Fibroblast of lung (primary cell): ENCODE measurements around the gene TBC1D22A. TPM values are rescaled to one million over a fixed set of nuclear protein-coding genes. Genes with fewer than 3 reads are reported as not detected.
A peak's percentile ranks its signal among the peaks of the same experiment; 100 is the strongest.

Experiments
- DNase-seq, 2 donors: peaks; one replicate each; pipeline versions ENCODE4 v3.0.0 to v3.0.0-alpha.2; 2010; ENCODE audit warnings: low read depth in 2 of 2
- H2AFZ ChIP-seq: 2 replicates; pipeline ENCODE4 v1.5.1; 2012; ENCODE audit warnings: low read length, control low read depth, inconsistent platforms
- H3K27ac ChIP-seq: 2 replicates; pipeline ENCODE4 v1.5.1; 2011; ENCODE audit warnings: low read length, control low read depth; ENCODE audit not compliant: insufficient read depth
- H3K27me3 ChIP-seq: 2 replicates; pipeline ENCODE4 v1.5.1; 2011; ENCODE audit warnings: mild to moderate bottlenecking, low read length; ENCODE audit not compliant: control insufficient read depth, insufficient read depth
- H3K36me3 ChIP-seq: 2 replicates; pipeline ENCODE4 v1.5.1; 2011; ENCODE audit warnings: low read length; ENCODE audit not compliant: control insufficient read depth, insufficient read depth
- H3K4me1 ChIP-seq: 2 replicates; pipeline ENCODE4 v1.5.1; 2011; ENCODE audit warnings: low read length; ENCODE audit not compliant: control insufficient read depth, insufficient read depth; ENCODE audit errors: extremely low read depth
- H3K4me2 ChIP-seq: 2 replicates; pipeline ENCODE4 v1.5.1; 2011; ENCODE audit warnings: low read length, control low read depth; ENCODE audit not compliant: insufficient read depth; ENCODE audit errors: extremely low read depth
- H3K4me3 ChIP-seq, 4 experiments: fragments of 200-600 bp in 1 of 4; sonication (generic) in 1 of 4; replicated peaks in 1 of 4; 2 replicates each; pipeline ENCODE4 v1.5.1; 2011 to 2016; ENCODE audit warnings: low read length in 4 of 4, low read depth in 3 of 4, mild to moderate bottlenecking in 3 of 4, control low read depth in 2 of 4, inconsistent platforms in 1 of 4, mixed read lengths in 1 of 4; ENCODE audit not compliant: insufficient read depth in 1 of 4; ENCODE audit errors: control extremely low read depth in 1 of 4
- H3K79me2 ChIP-seq: 2 replicates; pipeline ENCODE4 v1.5.1; 2012; ENCODE audit warnings: mild to moderate bottlenecking, low read length, inconsistent platforms; ENCODE audit not compliant: control insufficient read depth, insufficient read depth
- H3K9ac ChIP-seq: 2 replicates; pipeline ENCODE4 v1.5.1; 2011; ENCODE audit warnings: mild to moderate bottlenecking, low read length, control low read depth; ENCODE audit not compliant: insufficient read depth
- H3K9me3 ChIP-seq: 2 replicates; pipeline ENCODE4 v1.5.1; 2012; ENCODE audit warnings: low read depth, low read length; ENCODE audit not compliant: control insufficient read depth, insufficient read depth
- H4K20me1 ChIP-seq: 2 replicates; pipeline ENCODE4 v1.5.1; 2011; ENCODE audit warnings: low read length; ENCODE audit not compliant: control insufficient read depth, insufficient read depth; ENCODE audit errors: extremely low read depth
- EZH2 ChIP-seq: IDR thresholded peaks from 2 replicates; pipeline ENCODE4 v1.5.1; 2012; ENCODE audit warnings: low read length, control low read depth, mild to moderate bottlenecking; ENCODE audit errors: missing control alignments
- polyA plus RNA-seq, 2 donors: library from polyadenylated mRNA; depleted of rRNA in 1 of 2; stranded (reverse) in 1 of 2; unstranded in 1 of 2; fragments of >200 nt; gene quantifications; 2 replicates each; pipeline ENCODE4 v1.2.1, GENCODE V29; 2011 to 2012; ENCODE audit warnings: missing spikeins in 1 of 2
- total RNA-seq: library from RNA; depleted of rRNA; stranded (reverse); fragments of >200 nt; gene quantifications from 2 replicates; pipeline ENCODE4 v1.2.1, GENCODE V29; 2014
- TF ChIP-seq, protein P1 (sequence below), 2 donors: IDR thresholded peaks in 1 of 2; conservative IDR thresholded peaks in 1 of 2; 1 replicate in 1 of 2; 2 replicates in 1 of 2; pipeline ENCODE4 v1.5.1; 2011 to 2012; ENCODE audit warnings: low read length in 2 of 2, control low read depth in 1 of 2, inconsistent platforms in 1 of 2, low read depth in 1 of 2, mild to moderate bottlenecking in 1 of 2

TBC1D22A gene
- total and polyA plus RNA-seq, 2 donors (not counting 1 experiment from before 2014, with no cell fraction given), result 11.6 to 17.6 TPM

GRCh38 chr22:46739094-46739870 lies 23.2 kb upstream of the TBC1D22A start:
- H3K4me1 ChIP-seq, result peaks cover 13% of the 10 kb centered on the region
- H3K27ac ChIP-seq, result peak overlapping the region; percentile 68
- H2AFZ ChIP-seq, result peak overlapping the region; percentile 45
- peak overlapping the region; percentile 55 for H3K4me2 ChIP-seq
- no peaks in the 10 kb centered on the region for H3K9me3 ChIP-seq
- TF ChIP-seq, protein P1, sequence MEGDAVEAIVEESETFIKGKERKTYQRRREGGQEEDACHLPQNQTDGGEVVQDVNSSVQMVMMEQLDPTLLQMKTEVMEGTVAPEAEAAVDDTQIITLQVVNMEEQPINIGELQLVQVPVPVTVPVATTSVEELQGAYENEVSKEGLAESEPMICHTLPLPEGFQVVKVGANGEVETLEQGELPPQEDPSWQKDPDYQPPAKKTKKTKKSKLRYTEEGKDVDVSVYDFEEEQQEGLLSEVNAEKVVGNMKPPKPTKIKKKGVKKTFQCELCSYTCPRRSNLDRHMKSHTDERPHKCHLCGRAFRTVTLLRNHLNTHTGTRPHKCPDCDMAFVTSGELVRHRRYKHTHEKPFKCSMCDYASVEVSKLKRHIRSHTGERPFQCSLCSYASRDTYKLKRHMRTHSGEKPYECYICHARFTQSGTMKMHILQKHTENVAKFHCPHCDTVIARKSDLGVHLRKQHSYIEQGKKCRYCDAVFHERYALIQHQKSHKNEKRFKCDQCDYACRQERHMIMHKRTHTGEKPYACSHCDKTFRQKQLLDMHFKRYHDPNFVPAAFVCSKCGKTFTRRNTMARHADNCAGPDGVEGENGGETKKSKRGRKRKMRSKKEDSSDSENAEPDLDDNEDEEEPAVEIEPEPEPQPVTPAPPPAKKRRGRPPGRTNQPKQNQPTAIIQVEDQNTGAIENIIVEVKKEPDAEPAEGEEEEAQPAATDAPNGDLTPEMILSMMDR (conservative IDR thresholded peaks at IDR 0.05 in 1 of 2, IDR thresholded peaks at IDR 0.05 in 1 of 2; ENCODE audit: low read depth in 1 of 2, low read length in 2 of 2), result peak; percentile 6 to 26
- TF ChIP-seq EZH2, result no peak
- no peak overlapping the region for H3K9ac ChIP-seq
- peak in 1 of 2 donors; percentile 65 for DNase-seq
- H3K27me3 ChIP-seq, result no peaks in the 10 kb centered on the region
- H3K4me3 ChIP-seq, result peak overlapping the region; percentile 50 to 76 (median 63)
- peaks cover 33% of the 10 kb centered on the region for H3K79me2 ChIP-seq
- H4K20me1 ChIP-seq, result peaks cover 3% of the 10 kb centered on the region
- no peaks in the 10 kb centered on the region for H3K36me3 ChIP-seq

- H3K27me3 ChIP-seq, result no peaks in the 10 kb centered on the region
- no peak for DNase-seq
- H4K20me1 ChIP-seq, result no peaks in the 10 kb centered on the region
- no peak overlapping the region for H3K4me2 ChIP-seq
- peaks cover 14% of the 10 kb centered on the region for H3K79me2 ChIP-seq
- H3K9me3 ChIP-seq, result no peaks in the 10 kb centered on the region
- H2AFZ ChIP-seq, result no peak overlapping the region
- no peak overlapping the region for H3K9ac ChIP-seq
- no peaks in the 10 kb centered on the region for H3K36me3 ChIP-seq
- H3K27ac ChIP-seq, result no peak overlapping the region
- peaks cover 6% of the 10 kb centered on the region for H3K4me1 ChIP-seq
- TF ChIP-seq EZH2, result no peak
- TF ChIP-seq, protein P1 (conservative IDR thresholded peaks at IDR 0.05 in 1 of 2, IDR thresholded peaks at IDR 0.05 in 1 of 2; ENCODE audit: low read depth in 1 of 2, low read length in 2 of 2), result no peak
- H3K4me3 ChIP-seq, result no peak overlapping the region
Observed at GRCh38 chr22:46740910-46741780, 21.3 kb upstream of the TBC1D22A start.

- no peaks in the 10 kb centered on the region for H4K20me1 ChIP-seq
- H3K9me3 ChIP-seq, result no peaks in the 10 kb centered on the region
- no peak overlapping the region for H3K27ac ChIP-seq
Observed at GRCh38 chr22:46741974-46742519, 20.4 kb upstream of the TBC1D22A start.

More at GRCh38 chr22:46741974-46742519, 20.4 kb upstream of the TBC1D22A start:
- H3K4me2 ChIP-seq, result no peak overlapping the region
- TF ChIP-seq, protein P1 (conservative IDR thresholded peaks at IDR 0.05 in 1 of 2, IDR thresholded peaks at IDR 0.05 in 1 of 2; ENCODE audit: low read depth in 1 of 2, low read length in 2 of 2), result no peak
- TF ChIP-seq EZH2, result no peak
- H2AFZ ChIP-seq, result no peak overlapping the region
- H3K4me3 ChIP-seq, result no peak overlapping the region
- no peak for DNase-seq
- H3K9ac ChIP-seq, result no peak overlapping the region
- H3K79me2 ChIP-seq, result peaks cover 5% of the 10 kb centered on the region
- no peaks in the 10 kb centered on the region for H3K27me3 ChIP-seq
- H3K36me3 ChIP-seq, result no peaks in the 10 kb centered on the region
- H3K4me1 ChIP-seq, result peaks cover 2% of the 10 kb centered on the region
